H1 (cell line): ENCODE measurements around the gene KIN. TPM values are rescaled to one million over a fixed set of nuclear protein-coding genes. Genes with fewer than 3 reads are reported as not detected.

Source experiments
- CHD1 ChIP-seq: IDR thresholded peaks from 2 replicates; pipeline ENCODE4 v1.6.1; 2012; ENCODE audit warnings: low read depth, low read length, improper control_type of control experiment
- POU5F1 ChIP-seq: IDR thresholded peaks from 2 replicates; pipeline ENCODE4 v1.6.1; 2011; ENCODE audit warnings: low read depth, mild to moderate bottlenecking, low read length, moderate library complexity
- RFX5 ChIP-seq: IDR thresholded peaks from 2 replicates; pipeline ENCODE4 v1.6.1; 2011; ENCODE audit warnings: low read depth, low read length, improper control_type of control experiment, borderline replicate concordance
- SP2 ChIP-seq: IDR thresholded peaks from 2 replicates; pipeline ENCODE4 v1.6.1; 2012; ENCODE audit warnings: mild to moderate bottlenecking, low read length, inconsistent platforms
- SRF ChIP-seq: IDR thresholded peaks from 2 replicates; pipeline ENCODE4 v1.6.1; 2011; ENCODE audit warnings: mild to moderate bottlenecking, low read depth, low read length, moderate library complexity
- polyA plus RNA-seq, 7 experiments: library from polyadenylated mRNA; depleted of rRNA in 3 of 7; stranded (reverse) in 5 of 7; unstranded in 2 of 7; fragments of >200 nt in 5 of 7; fragments of 200-250 nt in 2 of 7; gene quantifications; 1 replicate in 5 of 7; 2 replicates in 1 of 7; 4 replicates in 1 of 7; pipeline versions ENCODE4 v1.2.1 to v1.2.3, GENCODE V29; 2011 to 2013; ENCODE audit warnings: missing spikeins in 2 of 7, mixed read lengths in 2 of 7
- total RNA-seq: library from RNA; stranded (reverse); fragmentation: NEBNext Ultra II Directional; extraction: Animal tissue kit (Norgen Biotek cat#: 25700); gene quantifications from 2 replicates; pipeline ENCODE4 v1.2.1, GENCODE V29; 2021

Gene KIN
- total and polyA plus RNA-seq, 2 of the 8 experiments (the other 6 are each of a cell fraction or from before 2014, with no cell fraction given): 3.7 to 16.5 TPM

- TF ChIP-seq SRF (no peak), SP2 (no peak), POU5F1 (no peak), CHD1 (no peak), RFX5 (no peak)
These were observed 79.0 kb downstream of the KIN start (continued) for GRCh38 chr10:7708832-7709231.
